NOMO-1 treated with dmso at 0.1 percent for 144 hours (cell line): ENCODE measurements around the gene SLC17A4.

Experiments
- DNase-seq: peaks from one replicate; lab custom pipeline; 2025; ENCODE audit not compliant: unreplicated experiment; lab: John Stamatoyannopoulos, UW

The SLC17A4 gene, protein sequence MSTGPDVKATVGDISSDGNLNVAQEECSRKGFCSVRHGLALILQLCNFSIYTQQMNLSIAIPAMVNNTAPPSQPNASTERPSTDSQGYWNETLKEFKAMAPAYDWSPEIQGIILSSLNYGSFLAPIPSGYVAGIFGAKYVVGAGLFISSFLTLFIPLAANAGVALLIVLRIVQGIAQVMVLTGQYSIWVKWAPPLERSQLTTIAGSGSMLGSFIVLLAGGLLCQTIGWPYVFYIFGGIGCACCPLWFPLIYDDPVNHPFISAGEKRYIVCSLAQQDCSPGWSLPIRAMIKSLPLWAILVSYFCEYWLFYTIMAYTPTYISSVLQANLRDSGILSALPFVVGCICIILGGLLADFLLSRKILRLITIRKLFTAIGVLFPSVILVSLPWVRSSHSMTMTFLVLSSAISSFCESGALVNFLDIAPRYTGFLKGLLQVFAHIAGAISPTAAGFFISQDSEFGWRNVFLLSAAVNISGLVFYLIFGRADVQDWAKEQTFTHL

DNA sequence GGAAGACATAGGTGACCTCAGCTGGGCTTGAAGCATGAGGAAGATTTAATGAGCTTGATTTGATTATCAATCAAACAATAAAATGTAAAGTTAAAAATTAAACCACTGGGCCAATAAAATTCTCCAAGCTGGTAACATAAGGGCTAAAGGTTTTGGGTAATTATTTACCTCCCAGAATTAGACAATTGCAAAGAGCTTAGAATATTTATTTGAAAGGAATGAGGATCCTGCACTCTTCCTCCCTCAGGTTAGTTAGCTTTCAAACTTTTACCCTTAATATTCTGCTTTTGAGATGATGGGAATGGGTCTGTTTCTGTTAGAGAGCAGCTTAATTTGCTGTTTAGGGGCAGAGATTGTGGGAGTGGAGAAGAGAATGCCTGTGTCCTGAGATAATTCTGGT is at the start of gene SLC17A4:
Gene SLC17A4 (plus strand): TSS at position 208 of the 400 bp plus-strand sequence. CDS start 7,221 bp downstream, outside the sequence.
- no peak for DNase-seq

DNA sequence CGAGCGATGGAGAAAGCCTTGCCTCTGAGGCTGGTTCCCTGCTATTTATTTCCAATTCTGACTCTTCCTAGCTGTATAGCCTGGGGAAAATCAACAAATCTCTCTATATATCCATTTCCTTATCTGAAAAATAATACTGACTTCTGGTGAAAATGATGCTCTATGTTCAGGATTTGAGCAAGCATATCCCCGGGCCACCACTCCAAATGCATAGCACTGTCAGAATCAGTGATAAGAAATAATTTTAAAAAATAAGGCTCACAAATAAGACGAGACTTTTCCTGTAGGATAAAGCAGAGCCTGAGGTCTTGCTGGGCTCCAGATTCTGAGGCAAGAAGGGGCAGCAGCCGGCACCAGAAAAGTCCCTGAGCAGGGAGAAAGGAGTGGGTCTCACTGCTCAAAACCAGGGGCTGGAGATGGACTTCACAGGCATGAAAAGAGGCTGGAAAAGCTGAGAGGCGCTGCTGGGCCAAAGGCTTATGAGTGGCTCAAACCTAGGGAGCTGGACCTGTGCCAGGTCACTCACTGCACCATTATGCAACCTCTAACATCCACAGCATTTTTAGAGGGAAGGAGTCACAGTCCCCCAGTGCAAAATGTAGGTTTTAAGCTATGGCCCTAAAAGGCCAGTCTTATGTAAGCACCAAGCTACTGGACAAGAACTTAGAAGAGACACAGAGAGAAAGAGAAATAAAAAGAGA is 48.1 kb upstream of the SLC17A4 start:
- no peak for DNase-seq

DNA sequence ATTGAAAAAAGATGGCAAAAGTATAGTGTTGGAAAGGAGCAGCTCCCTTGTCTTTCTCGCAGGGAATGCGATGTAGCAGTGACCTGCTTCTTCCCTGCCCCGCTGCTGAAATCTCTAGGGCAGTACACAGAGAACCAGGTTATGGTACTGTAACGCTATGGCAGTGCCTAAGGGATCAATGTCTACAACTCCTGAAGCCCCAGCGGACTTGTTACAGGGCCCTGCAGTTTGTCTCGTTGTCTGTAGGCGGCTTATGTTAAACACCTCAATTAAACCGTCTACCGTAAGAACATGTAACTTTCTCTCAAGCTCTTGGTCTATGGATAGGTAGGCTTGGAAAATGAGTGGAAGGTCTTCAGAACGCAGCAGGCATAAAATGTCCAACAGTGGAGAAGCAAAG is 44.8 kb upstream of the SLC17A4 start:
- no peak for DNase-seq

DNA sequence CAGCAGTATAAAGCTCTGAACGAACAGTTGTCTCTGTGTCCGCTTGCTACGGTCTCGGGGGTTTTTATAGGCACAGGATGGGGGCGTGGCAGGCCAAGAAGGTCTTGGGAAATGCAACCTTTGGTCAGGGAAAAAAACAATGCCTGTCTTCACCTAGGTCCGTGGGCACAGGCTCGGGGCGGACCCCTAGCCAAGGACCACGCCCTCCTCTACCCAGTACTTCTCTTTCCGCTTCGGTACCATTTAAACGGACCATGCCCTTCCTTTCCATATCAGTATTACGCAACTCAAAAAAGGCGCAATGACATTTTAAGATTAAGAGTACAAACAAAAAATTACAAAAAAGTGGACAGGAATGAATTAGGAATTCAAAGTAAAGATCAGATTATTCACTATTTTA is 44.3 kb upstream of the SLC17A4 start:
- DNase-seq, result no peak

DNA sequence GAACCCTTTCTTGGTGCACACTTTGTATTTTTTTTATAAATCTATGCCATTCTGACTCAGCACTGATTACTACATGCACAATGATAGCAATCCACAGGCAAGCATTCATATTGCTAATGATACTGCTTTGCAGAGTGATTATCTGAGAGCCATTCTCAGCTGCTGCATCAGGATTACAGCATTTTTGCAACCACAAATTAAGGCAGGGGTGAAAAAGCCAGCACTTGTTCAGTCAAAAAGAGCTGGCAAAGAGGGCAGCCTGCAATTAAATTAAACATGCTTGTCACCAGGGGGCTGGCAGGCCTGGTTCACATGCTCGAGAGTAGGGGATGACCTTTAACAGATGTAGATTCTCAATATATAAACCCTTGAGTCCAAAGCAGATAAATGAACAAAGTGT is 40.7 kb upstream of the SLC17A4 start:
- DNase-seq, result no peak

DNA sequence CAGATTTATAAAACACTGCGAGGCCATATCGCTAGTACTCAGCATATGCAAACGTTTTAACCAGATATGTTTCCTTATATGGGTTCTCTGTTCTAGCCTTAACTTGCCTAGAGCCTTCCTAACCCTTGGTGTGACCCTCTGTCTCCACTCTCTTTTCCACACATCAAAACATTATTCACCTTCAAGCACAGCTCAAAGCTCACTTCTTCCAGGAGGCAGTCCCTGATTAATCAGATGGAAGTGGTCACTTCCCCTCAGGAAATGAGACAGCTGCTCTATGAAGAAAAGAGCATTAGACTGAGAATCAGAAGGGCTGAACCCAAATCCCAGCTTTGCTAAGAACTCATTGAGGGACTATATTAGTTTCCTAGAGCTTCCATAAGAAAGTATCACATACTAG is 39.8 kb upstream of the SLC17A4 start:
- DNase-seq, result no peak

DNA sequence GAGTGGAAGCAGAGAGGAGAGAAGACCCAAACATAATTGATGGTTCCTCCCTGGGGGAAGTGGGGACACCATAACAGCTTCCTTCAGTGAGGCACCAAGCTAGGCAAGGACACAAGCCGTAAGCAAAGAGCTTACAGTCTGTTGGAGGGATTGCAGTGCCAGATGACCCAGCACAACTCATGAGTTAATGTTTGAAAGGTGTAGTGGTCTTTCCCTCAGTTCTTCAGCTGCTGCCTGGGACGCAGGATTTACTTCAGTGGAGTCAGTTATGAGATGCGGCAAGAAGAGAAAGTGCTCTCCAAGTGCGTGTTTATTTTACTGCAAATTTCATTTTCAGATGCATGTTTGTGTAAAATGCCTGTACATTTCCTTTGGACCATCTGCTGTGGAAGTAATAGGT is 38.7 kb upstream of the SLC17A4 start:
- no peak for DNase-seq

DNA sequence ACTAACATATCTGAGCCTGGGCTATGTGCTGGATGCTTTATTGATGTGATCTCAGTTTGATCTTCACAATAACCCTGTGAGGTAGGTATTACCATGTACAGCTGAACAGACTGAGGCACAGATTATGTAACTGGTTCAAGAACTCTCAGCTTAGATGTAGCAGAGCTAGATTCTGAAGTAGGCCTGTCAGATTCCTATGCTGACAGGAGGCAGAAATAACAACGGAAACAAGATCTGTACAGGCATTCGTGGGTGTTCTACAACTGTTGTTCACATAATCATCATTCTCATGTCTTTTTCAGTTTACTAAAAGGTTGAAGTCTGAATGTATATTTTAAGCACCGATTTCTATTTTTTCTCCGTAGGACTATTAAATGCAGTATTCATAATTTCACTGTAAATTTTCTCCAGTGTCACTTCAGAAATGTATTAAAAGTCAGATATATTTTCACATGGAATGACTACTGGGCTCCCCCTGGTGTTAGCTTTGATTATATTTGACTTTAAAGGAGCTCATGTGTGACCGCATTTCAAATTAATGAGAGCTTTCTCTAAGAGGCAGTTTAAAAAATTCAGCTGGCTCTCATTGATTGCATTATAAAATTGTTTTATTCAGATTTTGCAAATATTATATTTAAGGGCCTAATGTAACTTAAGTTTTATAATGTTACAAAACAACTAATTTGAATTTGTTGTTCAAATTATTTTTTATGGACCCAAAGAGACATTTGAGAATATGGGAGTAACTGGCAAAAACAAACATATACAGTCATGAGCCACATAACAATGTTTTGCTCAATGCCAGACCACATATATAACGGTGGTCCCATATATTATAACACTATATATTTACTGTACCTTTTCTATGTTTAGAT is 36.4 kb upstream of the SLC17A4 start:
- DNase-seq, result peak; percentile 8

DNA sequence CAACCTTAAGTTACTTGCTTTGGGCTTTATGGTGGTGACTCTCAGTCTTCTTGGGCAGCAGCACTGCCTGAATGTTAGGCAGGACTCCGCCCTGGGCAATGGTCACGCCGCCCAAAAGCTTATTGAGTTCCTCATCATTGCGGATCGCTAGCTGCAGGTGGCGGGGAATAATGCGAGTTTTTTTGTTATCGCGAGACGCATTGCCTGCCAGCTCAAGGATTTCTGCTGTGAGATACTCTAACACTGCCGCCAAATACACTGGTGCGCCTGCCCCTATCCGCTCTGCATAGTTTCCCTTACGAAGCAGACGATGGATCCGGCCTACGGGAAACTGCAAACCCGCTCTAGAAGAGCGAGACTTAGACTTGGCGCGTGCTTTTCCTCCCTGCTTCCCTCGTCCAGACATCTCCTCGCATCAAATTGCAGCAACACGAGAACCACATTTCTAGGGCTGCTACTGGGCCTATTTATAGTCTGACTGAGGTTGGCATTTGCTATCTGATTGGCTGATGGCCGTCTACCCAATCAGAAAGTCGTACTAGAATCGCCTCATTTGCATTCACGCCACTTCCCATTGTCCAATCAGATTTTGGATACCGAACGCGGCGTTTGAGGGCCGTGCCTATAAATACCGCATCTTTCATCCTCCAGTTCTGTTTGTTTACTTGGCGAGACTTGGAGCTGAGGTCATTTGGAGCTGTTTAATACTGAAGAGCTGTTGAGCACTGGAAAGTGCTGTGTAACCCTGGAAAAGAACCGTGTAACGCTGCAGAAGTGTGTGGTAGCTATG is 28.2 kb upstream of the SLC17A4 start:
- no peak for DNase-seq

DNA sequence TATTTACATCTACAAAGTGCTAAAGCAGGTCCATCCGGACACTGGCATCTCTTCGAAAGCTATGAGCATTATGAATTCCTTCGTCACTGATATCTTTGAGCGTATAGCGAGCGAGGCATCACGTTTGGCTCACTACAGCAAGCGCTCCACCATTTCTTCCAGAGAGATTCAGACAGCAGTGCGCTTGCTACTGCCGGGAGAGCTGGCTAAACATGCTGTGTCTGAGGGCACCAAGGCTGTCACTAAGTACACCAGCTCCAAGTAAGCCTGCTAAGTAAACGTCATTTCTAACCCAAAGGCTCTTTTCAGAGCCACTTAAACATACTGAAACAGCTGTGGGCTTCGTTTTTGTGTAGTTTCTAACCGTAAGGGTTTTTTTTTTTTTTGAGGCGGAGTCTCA is 27.5 kb upstream of the SLC17A4 start:
- DNase-seq, result no peak

DNA sequence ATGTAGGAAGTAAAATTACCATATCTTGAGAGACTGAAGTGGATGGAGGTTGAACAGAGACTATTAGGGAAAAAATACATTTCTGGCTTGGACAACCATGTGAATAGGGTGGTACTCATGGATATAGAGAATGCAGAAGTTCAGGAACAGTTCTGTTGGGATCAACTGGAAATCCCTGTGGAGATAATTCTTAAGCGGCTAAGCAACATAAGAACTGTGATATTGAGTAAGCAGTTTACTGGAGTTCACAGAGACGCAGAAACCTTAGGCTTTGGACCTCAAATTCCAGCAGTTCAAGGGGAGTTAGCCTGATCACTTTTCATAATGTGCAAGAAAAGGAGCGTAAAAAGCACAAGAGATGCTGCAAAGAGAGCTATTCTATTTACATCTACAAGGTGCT is 23.6 kb upstream of the SLC17A4 start:
- DNase-seq, result no peak

DNA sequence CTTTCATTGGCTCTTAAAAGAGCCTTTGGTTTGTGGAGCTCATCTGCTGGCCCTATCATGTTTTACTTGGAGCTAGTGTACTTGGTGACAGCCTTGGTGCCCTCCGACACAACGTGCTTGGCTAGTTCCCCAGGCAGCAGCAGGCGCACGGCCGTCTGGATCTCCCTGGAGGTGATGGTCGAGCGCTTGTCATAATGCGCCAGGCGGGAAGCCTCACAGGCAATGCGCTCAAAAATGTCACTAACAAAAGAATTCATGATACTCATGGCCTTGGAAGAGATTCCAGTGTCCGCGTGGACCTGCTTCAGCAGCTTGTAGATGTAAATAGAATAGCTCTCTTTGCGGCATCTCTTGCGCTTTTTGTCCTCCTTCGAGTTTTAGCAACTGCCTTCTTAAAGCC is 22.8 kb upstream of the SLC17A4 start:
- DNase-seq, result no peak

DNA sequence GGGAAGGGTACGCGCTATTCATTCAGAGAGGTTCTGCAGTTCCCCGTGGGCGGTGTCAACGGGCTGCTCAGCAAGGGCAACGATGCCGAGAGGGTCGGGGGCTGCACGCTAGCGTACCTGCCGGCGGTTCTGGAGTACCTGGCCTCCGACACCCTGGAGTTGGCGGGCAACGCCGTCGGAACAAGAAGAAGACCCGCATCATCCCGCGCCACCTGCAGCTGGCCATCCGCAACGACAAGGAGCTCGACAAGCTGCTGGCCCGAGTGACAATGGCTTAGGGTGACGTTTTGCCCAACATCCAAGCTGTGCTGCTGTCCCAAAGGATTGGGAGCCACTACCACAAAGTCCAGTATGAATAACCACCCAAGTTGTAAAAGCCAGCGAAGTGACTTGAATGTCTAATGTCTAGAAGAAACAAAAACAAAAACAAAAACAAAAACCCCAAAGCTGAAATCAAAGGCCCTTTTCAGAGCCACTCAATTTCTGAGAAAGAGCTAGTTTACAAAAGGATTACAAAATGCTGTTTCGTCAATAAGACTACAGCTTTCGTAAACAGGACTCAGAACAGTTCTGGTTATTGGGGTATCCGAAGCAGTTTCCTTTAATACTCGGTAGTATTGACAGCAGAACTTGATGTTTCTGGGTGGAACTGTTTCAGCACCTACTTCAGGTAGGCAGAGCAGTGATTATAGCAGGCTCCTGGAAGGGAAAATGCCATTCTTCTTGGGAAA is 21.9 kb upstream of the SLC17A4 start:
- DNase-seq, result no peak

DNA sequence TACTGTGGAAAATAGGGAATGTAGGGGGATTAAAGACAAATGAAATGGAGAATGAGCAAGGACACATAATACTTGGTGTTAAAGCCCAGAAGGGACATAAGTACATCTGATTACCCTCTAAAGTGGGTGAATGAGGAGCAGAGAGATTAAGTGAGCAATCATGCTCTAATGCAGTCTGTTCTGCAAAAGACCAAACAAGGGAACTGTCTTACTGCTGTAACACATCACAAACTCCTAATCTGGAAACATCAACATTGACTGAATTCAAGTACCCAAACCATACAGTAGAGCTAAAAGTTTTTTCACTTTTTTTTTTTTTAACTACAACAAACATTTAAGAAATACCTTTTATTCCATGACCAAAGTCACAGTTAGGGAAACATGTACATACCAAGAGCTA is 19.3 kb upstream of the SLC17A4 start:
- DNase-seq, result no peak

DNA sequence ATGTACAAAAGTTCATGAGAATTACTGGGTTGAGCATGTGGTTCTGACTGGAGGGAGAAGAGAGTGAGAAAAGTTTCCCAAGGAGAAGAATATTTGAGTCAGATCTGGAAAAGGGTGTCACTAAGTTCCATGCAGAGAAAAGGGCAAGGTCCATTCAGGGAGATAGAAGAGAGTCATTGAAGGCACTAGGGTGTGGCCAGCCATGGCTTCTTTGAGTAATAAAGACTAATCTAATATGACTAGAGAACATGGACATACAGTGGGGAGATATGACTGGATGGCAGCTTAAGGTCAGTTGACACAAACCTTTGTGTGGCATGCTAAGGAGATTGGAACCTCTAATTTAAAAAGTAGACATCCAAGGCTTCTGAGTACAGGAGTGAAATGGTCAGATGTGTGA is 10.7 kb upstream of the SLC17A4 start:
- no peak for DNase-seq

DNA sequence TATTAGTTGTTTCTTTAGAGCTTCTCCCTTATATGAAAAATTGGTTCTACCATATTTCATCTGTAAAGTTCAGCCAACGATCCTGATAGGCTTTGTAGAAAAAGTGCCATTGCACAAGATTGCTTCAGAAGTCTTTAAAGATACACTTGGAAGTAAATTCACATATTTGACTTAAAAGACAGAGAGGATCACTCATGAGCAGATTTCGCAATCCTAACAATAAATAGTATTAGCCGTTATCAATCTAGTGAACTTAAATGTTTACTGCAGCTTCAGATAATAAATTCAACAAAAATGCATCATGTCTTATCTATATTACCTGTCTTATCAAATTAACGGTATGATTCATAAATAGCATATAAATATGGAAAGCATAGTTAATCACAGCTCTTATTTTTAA is 8.7 kb upstream of the SLC17A4 start:
- DNase-seq, result no peak

DNA sequence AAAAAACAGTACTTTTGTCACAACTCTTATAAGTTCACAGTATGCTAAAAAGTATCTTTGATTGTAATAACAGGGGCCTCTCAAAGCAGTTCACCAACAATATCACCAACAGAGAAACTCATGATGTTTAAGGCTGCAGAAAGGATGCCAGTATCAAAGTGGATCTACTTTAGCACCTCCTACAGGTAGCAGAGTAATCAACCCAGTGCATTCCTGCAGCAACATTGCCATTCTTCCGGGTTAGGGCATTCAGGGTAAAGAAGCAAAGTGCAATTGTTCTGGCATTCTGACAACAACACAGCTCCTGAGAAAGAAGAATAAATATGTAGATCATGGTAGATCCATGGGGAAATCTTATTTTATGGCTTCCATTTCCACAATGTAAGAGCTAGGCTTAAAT is 7.6 kb upstream of the SLC17A4 start:
- DNase-seq, result no peak

DNA sequence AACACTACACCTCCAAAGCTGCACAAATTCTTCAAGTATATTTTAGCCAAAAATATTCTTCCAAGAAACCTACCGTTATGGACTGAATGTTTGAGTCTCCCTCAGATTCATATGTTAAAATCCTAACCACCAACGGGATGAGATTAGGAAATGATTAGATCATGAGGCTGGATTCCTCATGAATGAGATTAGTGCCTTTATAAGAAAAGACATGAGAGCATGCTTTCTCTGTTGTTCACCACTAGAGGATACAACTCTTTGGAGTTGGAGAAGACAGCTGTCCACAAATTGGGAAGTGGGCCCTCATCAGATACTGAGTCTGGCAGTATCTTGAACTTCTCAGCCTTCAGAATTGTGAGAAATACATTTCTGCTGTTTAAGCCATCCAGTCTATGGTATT is 7.1 kb upstream of the SLC17A4 start:
- DNase-seq, result no peak

DNA sequence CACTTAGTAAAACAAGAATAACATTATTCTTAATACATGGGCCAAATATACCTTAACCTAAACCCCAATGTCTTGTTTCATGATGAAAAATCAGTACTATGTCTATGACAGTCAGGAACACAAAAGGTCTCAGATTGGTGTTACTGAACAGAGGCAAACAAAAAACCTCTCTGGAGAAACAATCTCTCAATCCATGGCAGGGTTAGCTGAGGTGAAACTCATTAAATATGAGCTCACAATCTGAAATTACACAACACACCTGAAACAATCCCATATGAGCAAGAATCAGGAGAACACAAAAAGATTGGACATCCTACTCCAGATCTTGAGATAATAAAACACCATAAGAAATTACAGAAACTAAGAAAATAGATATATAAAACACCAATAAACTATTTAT is 6.5 kb upstream of the SLC17A4 start:
- no peak for DNase-seq
